Stimulated activated CD8-positive, alpha-beta memory T cell treated with anti-CD3 and anti-CD28 coated beads, Interleukin-7, amount 100 ng/mL, for 24 hours (primary cell): Measurements from ENCODE around the gene RAP1GAP.
"Not testable (repeated sequence)": the region's sequence is repeated elsewhere in the genome, so short reads cannot be mapped to it uniquely, and the experiment has no call there.

Source experiments
- DNase-seq: peaks from one replicate; pipeline ENCODE4 v3.0.0-alpha.2; 2020; ENCODE audit warnings: low read depth

RAP1GAP gene

GRCh38 chr1:21568809-21569385 is 100.3 kb downstream of the RAP1GAP start:
- DNase-seq = no peak

GRCh38 chr1:21568006-21568746 is 101.0 kb downstream of the RAP1GAP start:
- no peak for DNase-seq

GRCh38 chr1:21567241-21568005 is 101.7 kb downstream of the RAP1GAP start:
- no peak for DNase-seq

- DNase-seq = not testable (repeated sequence)
Measured at GRCh38 chr1:21566361-21566760, 102.8 kb downstream of the RAP1GAP start.

- no peak for DNase-seq
Measured at GRCh38 chr1:21565285-21565684, 103.9 kb downstream of the RAP1GAP start.

GRCh38 chr1:21564521-21565095 is 104.5 kb downstream of the RAP1GAP start:
- no peak for DNase-seq

GRCh38 chr1:21563971-21564370 is 105.2 kb downstream of the RAP1GAP start:
- DNase-seq = no peak

- no peak for DNase-seq
Measured at GRCh38 chr1:21562896-21563295, 106.3 kb downstream of the RAP1GAP start.

GRCh38 chr1:21560916-21561638 is 108.1 kb downstream of the RAP1GAP start:
- no peak for DNase-seq

- no peak for DNase-seq
Measured at GRCh38 chr1:21559788-21560567, 109.2 kb downstream of the RAP1GAP start.

GRCh38 chr1:21553116-21553926 is 115.8 kb downstream of the RAP1GAP start:
- no peak for DNase-seq

- DNase-seq = no peak
Measured at GRCh38 chr1:21552715-21553114, 116.4 kb downstream of the RAP1GAP start.

GRCh38 chr1:21550866-21551475 is 118.2 kb downstream of the RAP1GAP start:
- no peak for DNase-seq

GRCh38 chr1:21550097-21550496 is 119.1 kb downstream of the RAP1GAP start:
- DNase-seq = no peak

- no peak for DNase-seq
Measured at GRCh38 chr1:21547876-21548275, 121.3 kb downstream of the RAP1GAP start.
